GM21529 (cell line): ENCODE measurements around the gene CFAP251.

Experiments used
- ATAC-seq: cut with Tn5 transposase; IDR thresholded peaks from one replicate; pipeline ENCODE4 v1.9.1; 2021; ENCODE audit not compliant: unreplicated experiment

Gene CFAP251

GRCh38 chr12:122001466-122002209 is 83.2 kb downstream of the CFAP251 start:
- ATAC-seq, result no peak

DNA sequence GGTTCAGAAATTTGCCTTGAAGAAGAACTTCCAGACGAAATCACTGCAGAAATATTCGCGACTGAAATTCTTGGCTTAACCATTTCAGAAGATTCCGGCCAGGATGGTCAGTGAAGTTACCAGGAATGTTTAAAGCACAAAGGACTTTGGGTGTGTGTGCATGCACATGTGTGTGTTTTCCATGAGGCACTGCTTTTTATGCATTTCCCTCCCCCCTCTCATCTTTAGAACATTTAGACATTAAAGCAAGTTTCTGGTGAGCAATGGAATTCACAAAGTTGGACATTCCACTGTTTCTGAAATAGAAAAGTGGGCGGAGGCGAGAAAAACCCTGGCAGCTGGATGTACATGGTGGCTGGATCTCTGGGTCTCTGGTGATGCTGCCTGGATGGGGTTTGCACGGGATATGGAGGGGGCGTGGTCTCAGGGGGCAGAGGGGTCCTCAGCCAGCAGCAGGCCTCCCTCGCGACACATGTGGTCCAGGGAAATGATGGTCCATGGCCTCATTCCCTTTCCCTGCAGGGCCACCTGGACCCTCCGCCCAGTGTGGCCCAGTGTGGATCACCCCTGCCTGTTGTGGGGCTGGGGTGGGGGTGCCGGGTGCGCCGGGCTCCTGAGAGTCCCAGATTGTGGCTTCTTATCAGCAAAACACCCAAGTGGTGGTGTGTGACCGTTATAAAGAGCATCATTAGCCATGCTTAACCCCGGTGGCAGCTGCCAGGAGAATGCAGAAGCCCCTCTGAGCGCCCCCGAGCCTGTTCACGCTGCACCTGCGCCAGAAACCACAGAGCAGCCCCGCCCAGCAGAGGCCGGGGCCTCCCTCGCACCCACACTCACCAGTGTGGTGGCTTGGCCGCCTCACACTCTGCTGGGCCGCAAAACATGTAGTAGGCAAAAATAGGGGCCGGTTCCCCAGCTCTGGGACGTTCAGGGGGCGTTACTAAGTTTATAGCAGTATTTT is 85.5 kb downstream of the CFAP251 start:
- peak; percentile 58 for ATAC-seq

DNA sequence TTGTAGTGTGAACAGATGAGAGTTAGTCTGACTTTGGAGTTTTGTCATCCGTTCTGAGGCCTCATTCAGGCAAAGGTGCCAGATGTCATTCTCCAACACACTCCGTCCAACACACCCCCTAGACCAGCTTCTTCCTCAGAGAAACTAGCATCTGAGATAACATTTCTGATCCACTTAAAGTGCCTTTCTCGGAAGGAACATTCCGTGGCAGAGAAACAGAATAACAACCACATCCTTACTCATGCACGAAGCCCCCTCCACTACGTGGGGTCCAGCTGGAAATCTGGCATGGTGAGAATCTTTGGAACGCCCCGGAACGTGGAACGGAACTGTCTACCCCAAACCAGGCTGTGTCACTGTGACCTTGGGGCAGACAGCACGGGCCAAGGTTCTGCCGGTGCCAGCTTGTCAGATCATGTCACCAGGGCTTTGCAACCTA is 86.3 kb downstream of the CFAP251 start:
- peak; percentile 44 for ATAC-seq

GRCh38 chr12:122005252-122005776 is 86.9 kb downstream of the CFAP251 start:
- ATAC-seq, result no peak

GRCh38 chr12:122006186-122006926 is 88.0 kb downstream of the CFAP251 start:
- no peak for ATAC-seq

GRCh38 chr12:122009741-122010140 is 91.3 kb downstream of the CFAP251 start:
- ATAC-seq, result no peak

DNA sequence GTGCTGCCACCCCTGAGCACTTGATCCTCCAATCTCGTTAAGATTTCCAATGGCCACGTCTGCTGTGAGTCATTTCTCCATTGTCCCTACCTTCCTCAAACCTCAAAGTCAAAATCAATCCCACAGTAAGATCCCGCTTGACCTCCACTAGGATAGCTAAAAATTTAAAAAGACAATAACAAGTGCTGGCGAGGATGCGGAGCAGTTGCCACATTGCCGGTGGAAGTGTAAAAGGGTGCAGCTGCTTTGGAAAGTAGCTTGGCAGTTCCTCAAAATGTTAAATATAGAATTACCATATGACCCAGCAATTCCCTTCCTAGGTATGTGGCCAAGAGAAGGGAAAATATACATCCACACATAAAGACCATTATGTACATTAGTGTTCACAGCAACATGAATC is 93.8 kb downstream of the CFAP251 start:
- no peak for ATAC-seq

DNA sequence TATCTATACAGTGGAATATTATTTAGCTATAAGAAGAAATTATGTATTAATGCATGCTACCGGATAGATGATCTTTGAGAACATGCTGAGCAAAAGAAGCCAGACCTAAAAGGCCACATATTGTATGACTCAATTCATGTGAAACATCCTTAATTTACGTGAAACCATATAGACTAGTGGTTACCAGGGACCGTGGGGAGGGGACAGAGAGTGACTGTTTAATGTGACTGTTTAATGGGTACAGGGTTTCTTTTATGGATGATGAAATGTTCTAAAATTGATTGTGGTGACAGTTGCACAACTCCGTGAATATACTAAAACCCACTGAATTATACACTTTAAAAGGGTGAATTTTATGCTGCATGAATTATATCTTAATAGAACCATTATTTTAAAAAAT is 94.7 kb downstream of the CFAP251 start:
- no peak for ATAC-seq

DNA sequence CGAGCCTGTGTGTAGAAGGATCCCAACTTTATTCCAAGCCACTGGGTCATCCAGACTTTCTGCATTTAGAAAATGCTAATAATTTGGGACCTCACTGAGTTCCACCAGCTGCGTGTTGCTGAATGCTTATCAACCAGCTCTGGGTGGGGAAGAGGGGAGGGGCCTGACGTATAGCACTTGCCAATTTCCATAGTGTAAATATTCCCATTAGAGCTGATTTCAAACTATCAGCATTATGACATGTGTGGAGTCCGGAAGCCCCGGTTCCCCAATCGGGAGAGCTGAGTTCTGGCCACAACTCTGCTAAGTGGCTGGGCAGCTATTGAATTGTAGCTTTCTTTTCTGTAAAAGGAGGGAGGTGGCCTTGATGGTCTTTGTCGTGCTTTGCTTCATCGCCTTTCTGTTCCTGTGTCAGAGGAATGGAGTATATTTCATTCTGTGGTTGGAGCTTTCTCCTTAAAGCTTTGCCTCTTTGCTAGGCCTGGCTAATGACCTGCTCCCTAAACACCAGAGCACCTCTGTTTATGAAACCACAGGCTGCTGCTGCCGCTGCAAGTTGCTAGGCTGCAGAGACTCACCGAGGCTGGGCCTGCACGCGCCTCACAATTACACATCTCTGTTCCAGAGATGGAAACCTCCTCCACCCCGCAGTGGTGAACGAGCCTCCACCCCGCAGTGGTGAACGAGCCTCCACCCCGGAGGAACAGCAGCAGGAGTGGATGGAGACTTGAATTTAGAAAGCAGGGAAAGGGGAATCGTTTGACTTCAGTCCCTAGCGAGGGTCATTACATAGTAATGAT is 95.6 kb downstream of the CFAP251 start:
- ATAC-seq, result no peak

GRCh38 chr12:122014781-122015180 is 96.4 kb downstream of the CFAP251 start:
- no peak for ATAC-seq

GRCh38 chr12:122018457-122018856 is 100.1 kb downstream of the CFAP251 start:
- no peak for ATAC-seq

DNA sequence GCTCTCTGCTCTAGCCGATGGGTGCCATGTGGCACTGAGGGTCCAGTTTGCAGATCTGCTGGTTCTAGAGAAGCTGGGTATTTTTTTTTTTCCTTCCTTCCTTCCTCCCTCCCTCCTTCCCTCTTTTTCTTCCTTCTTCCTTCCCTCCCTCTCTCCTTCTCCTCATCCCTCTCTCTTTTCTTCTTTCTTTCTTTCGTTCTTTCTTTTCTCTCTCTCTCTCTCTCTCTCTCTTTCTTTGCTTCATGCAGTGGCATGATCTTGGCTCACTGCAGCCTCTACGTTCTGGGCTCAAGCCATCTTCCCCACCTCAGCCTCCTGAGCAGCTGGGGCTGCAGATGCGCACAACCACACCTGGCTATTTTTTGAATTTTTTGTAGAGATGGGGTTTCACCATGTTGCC is 100.5 kb downstream of the CFAP251 start:
- no peak for ATAC-seq

DNA sequence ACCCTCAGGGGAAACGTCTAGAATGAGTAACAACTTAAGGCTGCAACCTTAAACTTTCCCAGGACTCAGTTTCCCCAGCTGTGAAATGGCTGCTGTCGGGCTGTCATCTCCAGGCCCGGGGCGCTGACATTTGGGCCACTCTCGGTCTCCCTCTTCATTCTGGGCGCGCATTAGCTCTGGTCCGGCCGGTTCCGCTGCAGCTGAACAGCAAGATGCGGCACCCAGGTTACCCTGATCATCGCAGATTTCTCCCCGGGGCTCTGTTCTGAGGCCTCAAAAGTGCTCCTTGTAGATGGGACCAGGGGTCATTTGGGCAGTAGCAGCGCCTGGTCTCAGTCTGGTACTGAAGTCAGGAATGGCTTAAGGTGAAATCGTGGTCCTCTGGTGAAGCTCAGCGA is 102.4 kb downstream of the CFAP251 start:
- no peak for ATAC-seq

- ATAC-seq, result no peak
Measured at GRCh38 chr12:122021193-122021821, 102.9 kb downstream of the CFAP251 start.

- ATAC-seq, result no peak
Measured at GRCh38 chr12:122021822-122022392, 103.5 kb downstream of the CFAP251 start, which contains the start of gene BCL7A. BCL7A (plus strand) TSS chr12:122021884; CDS start chr12:122022092, 208 bp downstream.

- ATAC-seq, result no peak
Measured at GRCh38 chr12:122022393-122023338, 104.3 kb downstream of the CFAP251 start.

- no peak for ATAC-seq
Measured at GRCh38 chr12:122023339-122024131, 105.1 kb downstream of the CFAP251 start.
